HCT116 (cell line): ENCODE results near the gene RGS11. TPM values are rescaled to one million over a fixed set of nuclear protein-coding genes. Genes with fewer than 3 reads are reported as not detected.
A peak's percentile ranks its signal among the peaks of the same experiment; 100 is the strongest.

Experiments used
- ATAC-seq: fragments of 200-7000 bp; cut with Tn5 transposase; 2 replicates; pipeline ENCODE4 v1.9.1; 2020; ENCODE audit warnings: mild to moderate bottlenecking, moderate library complexity
- BruUV-seq: library from RNA; stranded (reverse); fragments of 400-500 nt; replicated peaks from 2 replicates; lab custom pipeline; 2021; lab: Mats Ljungman, UMichigan
- CTCF ChIA-PET: fragments of 300-600 bp; sonication (Branson Sonifier 250); formaldehyde crosslinking; loops from one replicate; lab custom pipeline; 2021; ENCODE audit warnings: antibody characterized with exemption; lab: Charles Lee
- POLR2A ChIA-PET: fragments of 300-600, 350-600 bp; sonication (Branson Sonifier 250); formaldehyde crosslinking; loops from one replicate; lab custom pipeline; 2021; ENCODE audit warnings: antibody characterized with exemption; lab: Charles Lee
- RAD21 ChIA-PET, 2 experiments: fragments of 300-600 bp; sonication (Branson Sonifier 250); formaldehyde crosslinking; loops; one replicate each; lab custom pipeline; 2023; ENCODE audit warnings: low total read pairs in 2 of 2; ENCODE audit not compliant: uncharacterized antibody in 2 of 2, unreplicated experiment in 2 of 2, low non-redundant PET in 1 of 2; lab: Charles Lee
- DNase-seq: peaks from one replicate; pipeline ENCODE4 v3.0.0-alpha.2; 2010; ENCODE audit warnings: low read depth, low spot score
- H2AFZ ChIP-seq: fragments of 200-600 bp; shearing (Covaris generic), sonication (generic); 2 replicates; pipeline ENCODE4 v1.6.1; 2017; ENCODE audit warnings: low read depth, mixed run types, mixed read lengths, antibody characterized with exemption, low read length; ENCODE audit not compliant: poor library complexity, severe bottlenecking
- H3K27ac ChIP-seq: 2 replicates; pipeline ENCODE4 v1.5.1; 2012; ENCODE audit warnings: low read depth, low read length
- H3K27me3 ChIP-seq: fragments of 200-600 bp; sonication (generic); 2 replicates; pipeline ENCODE4 v1.6.1; 2016; ENCODE audit warnings: mixed run types, low read length, mixed read lengths; ENCODE audit not compliant: insufficient read depth
- H3K36me3 ChIP-seq, 2 experiments: fragments of 200-500 bp in 1 of 2; fragments of 200-600 bp in 1 of 2; sonication (Bioruptor generic) in 1 of 2; sonication (generic) in 1 of 2; 2 replicates each; pipeline versions ENCODE4 v1.5.1 to v1.6.1; 2014 to 2016; ENCODE audit warnings: low read length in 2 of 2, inconsistent platforms in 1 of 2, mixed read lengths in 1 of 2, mixed run types in 1 of 2; ENCODE audit not compliant: insufficient read depth in 2 of 2, control insufficient read depth in 1 of 2
- H3K4me1 ChIP-seq, 2 experiments: fragments of 200-600 bp in 1 of 2; sonication (generic) in 1 of 2; 2 replicates each; pipeline versions ENCODE4 v1.5.1 to v1.6.1; 2012 to 2017; ENCODE audit warnings: low read length in 2 of 2, inconsistent platforms in 1 of 2, mild to moderate bottlenecking in 1 of 2, mixed read lengths in 1 of 2, mixed run types in 1 of 2, moderate library complexity in 1 of 2; ENCODE audit not compliant: insufficient read depth in 2 of 2, control insufficient read depth in 1 of 2
- H3K4me2 ChIP-seq: fragments of 200-600 bp; sonication (generic); 2 replicates; pipeline ENCODE4 v1.6.1; 2017; ENCODE audit warnings: mixed run types, low read length, mixed read lengths
- H3K4me3 ChIP-seq, 2 experiments: fragments of 200-600 bp in 1 of 2; sonication (generic) in 1 of 2; replicated peaks in 1 of 2; 2 replicates each; pipeline ENCODE4 v1.5.1; 2011 to 2016; ENCODE audit warnings: low read length in 2 of 2, control low read depth in 1 of 2, low read depth in 1 of 2, mild to moderate bottlenecking in 1 of 2, mixed read lengths in 1 of 2, mixed run types in 1 of 2
- H3K79me2 ChIP-seq: fragments of 200-600 bp; sonication (generic); 2 replicates; pipeline ENCODE4 v1.6.1; 2017; ENCODE audit warnings: mild to moderate bottlenecking, mixed run types, low read length, moderate library complexity, mixed read lengths; ENCODE audit not compliant: insufficient read depth
- H3K9ac ChIP-seq: fragments of 200-600 bp; sonication (generic); 2 replicates; pipeline ENCODE4 v1.6.1; 2016; ENCODE audit warnings: low read length, mixed read lengths
- H3K9me2 ChIP-seq: fragments of 200-600 bp; sonication (generic), shearing (Covaris generic); 2 replicates; pipeline ENCODE4 v1.6.1; 2017; ENCODE audit warnings: mixed run types, mild to moderate bottlenecking, moderate library complexity; ENCODE audit not compliant: insufficient read depth
- H3K9me3 ChIP-seq, 2 experiments: fragments of 200-500 bp in 1 of 2; fragments of 200-600 bp in 1 of 2; sonication (Bioruptor generic) in 1 of 2; sonication (generic) in 1 of 2; 2 replicates each; pipeline ENCODE4 v1.6.1; 2014 to 2017; ENCODE audit warnings: low read length in 2 of 2, mixed read lengths in 2 of 2, inconsistent platforms in 1 of 2, low read depth in 1 of 2, mild to moderate bottlenecking in 1 of 2, mixed run types in 1 of 2, moderate library complexity in 1 of 2; ENCODE audit not compliant: control insufficient read depth in 1 of 2, insufficient read depth in 1 of 2
- H4K20me1 ChIP-seq: fragments of 200-600 bp; sonication (generic), shearing (Covaris generic); 2 replicates; pipeline ENCODE4 v1.6.1; 2017; ENCODE audit warnings: mixed run types, mild to moderate bottlenecking, moderate library complexity; ENCODE audit not compliant: insufficient read depth
- CBX3 ChIP-seq: IDR thresholded peaks from 2 replicates; pipeline ENCODE4 v1.6.1; 2012; ENCODE audit warnings: low read depth
- ELF1 ChIP-seq: IDR thresholded peaks from 2 replicates; pipeline ENCODE4 v1.6.1; 2012; ENCODE audit warnings: low read depth, borderline replicate concordance
- EZH2 ChIP-seq: fragments of 200-600 bp; sonication (generic); IDR thresholded peaks from 2 replicates; pipeline ENCODE4 v1.6.1; 2017; ENCODE audit warnings: antibody characterized with exemption, mixed run types
- EZH2phosphoT487 ChIP-seq: fragments of 200-600 bp; IDR thresholded peaks from 2 replicates; pipeline ENCODE4 v1.6.1; 2018; ENCODE audit warnings: antibody characterized with exemption, borderline replicate concordance
- JUND ChIP-seq: IDR thresholded peaks from 2 replicates; pipeline ENCODE4 v1.6.1; 2012
- MAX ChIP-seq: IDR thresholded peaks from 2 replicates; pipeline ENCODE4 v1.6.1; 2012
- POLR2A ChIP-seq: IDR thresholded peaks from 2 replicates; pipeline ENCODE4 v1.7.0; 2011; ENCODE audit warnings: borderline replicate concordance; ENCODE audit not compliant: insufficient read depth, insufficient read length; ENCODE audit errors: extremely low read depth
- POLR2AphosphoS5 ChIP-seq: IDR thresholded peaks from 2 replicates; pipeline ENCODE4 v1.6.1; 2011; ENCODE audit warnings: mild to moderate bottlenecking, low read depth, low read length, moderate library complexity
- SP1 ChIP-seq: IDR thresholded peaks from 2 replicates; pipeline ENCODE4 v1.6.1; 2012; ENCODE audit warnings: low read depth
- TCF7L2 ChIP-seq: IDR thresholded peaks from 2 replicates; pipeline ENCODE4 v1.7.0; 2011; ENCODE audit warnings: borderline replicate concordance, inconsistent platforms; ENCODE audit not compliant: insufficient read depth, insufficient read length; ENCODE audit errors: extremely low read depth
- ZFX ChIP-seq: fragments of 450-650 bp; IDR thresholded peaks from 2 replicates; pipeline ENCODE4 v1.6.1; 2017
- ZNF274 ChIP-seq: fragments of 200-500 bp; sonication (Bioruptor generic); IDR thresholded peaks from 2 replicates; pipeline ENCODE4 v1.6.1; 2014; ENCODE audit warnings: mild to moderate bottlenecking, low read depth, low read length, inconsistent platforms
- intact Hi-C: fragments of 100-400 bp; cut with micrococcal nuclease; formaldehyde crosslinking; loops from 2 replicates; pipeline ENCODE4 v1.10.0; 2022
- total RNA-seq: library from RNA; stranded (reverse); gene quantifications from one replicate; pipeline ENCODE4 v1.2.1, GENCODE V29; 2021; ENCODE audit not compliant: unreplicated experiment

Gene RGS11
- total RNA-seq, 1 experiment from 2014 or later, result not detected

GRCh38 chr16:278863-279366 lies 3.2 kb upstream of the RGS11 start:
- Histone ChIP-seq H3K4me1 (no peaks in the 10 kb centered on the region), H3K4me2 (no peak overlapping the region), H3K9me2 (no peaks in the 10 kb centered on the region), H3K36me3 (no peaks in the 10 kb centered on the region), H3K27me3 (no peaks in the 10 kb centered on the region), H3K79me2 (no peaks in the 10 kb centered on the region), H3K4me3 (no peak overlapping the region), H3K9ac (no peak overlapping the region), H3K27ac (no peak overlapping the region), H4K20me1 (no peaks in the 10 kb centered on the region), H2AFZ (no peak overlapping the region), H3K9me3 (no peaks in the 10 kb centered on the region)
- ChIA-PET CTCF (no interaction called here), POLR2A (no interaction called here), RAD21 (no interaction called here)
- no TSS peak for BruUV-seq
- DNase-seq (no peak), ATAC-seq (peak; percentile 62; the same call in 1 of the 2 replicates)
- TF ChIP-seq MAX (no peak), TCF7L2 (no peak), EZH2phosphoT487 (no peak), POLR2AphosphoS5 (no peak), ZNF274 (no peak), ZFX (no peak), JUND (no peak), SP1 (no peak; the same call in 1 of the 2 replicates), CBX3 (no peak), EZH2 (no peak), POLR2A (no peak), ELF1 (no peak)
- intact Hi-C loops, result no loop called here
